HL-60/S4 treated with retinoic acid at 250 ng/mL for 4 days and 3 days (cell line): ENCODE measurements around the gene MINDY4.

Source experiments
- in situ Hi-C: fragments of 300-500 bp; cut with MboI; formaldehyde crosslinking; loops from 2 replicates; pipeline ENCODE4 v1.7.0; 2022; ENCODE audit warnings: low sequenced_read_pairs

Gene MINDY4

DNA sequence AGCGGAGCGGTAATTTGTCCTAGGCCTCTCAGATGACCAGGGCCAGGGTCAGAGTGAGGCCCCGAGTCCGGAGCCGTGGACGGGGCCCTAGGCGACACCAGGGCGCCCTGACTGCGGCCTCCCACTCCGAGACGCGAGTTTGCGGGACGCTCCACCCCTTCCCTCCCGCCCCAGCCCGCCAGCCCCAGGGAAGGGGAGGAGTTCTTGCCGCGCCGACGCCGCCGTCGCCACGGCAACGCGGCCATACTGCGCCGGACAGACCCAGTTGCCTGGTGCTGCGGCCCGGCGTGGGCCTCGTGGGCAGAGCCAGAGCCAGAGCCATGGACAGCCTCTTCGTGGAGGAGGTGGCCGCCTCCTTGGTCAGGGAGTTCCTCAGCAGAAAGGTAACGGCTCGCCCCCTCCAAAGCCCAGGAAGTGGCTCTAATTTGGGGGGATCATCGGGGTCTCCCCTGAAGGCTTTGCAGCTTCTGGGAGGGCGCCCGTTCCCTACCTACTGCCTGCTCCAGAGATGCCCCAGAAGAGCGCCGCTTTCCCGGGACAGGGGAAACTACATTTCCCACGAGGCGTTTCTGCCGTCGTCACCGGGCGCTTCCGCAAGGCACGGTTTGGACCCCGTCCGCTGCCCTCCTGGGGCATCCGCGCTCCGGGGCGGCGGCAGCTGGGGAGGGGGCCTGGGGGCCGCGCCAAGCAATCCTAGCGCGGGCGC, at the start of gene MINDY4:
MINDY4 (plus strand) TSS at position 244 of the 706 bp plus-strand sequence; CDS start at position 321, 77 bp downstream.
- in situ Hi-C loops, result no loop called here

DNA sequence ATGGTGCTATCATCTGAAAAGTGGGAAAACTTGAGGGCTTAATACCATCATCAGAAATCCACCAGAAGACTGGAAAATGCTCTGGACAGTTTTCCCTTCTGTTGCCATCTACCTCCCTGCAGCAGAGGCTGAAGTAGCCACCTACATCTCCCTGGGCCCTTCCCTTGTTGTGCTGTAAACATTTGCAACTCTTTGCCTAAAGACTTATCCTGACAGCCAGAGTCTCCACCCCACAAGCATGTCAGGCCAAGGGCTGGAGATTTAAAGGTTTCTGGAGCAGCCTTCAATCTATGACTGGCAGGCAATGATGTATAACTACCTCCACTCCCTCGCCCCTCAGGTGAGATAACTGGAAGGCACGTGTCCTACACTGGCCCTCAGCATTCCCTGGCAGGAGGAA, 49.0 kb upstream of the MINDY4 start:
- in situ Hi-C loops, result no loop called here

DNA sequence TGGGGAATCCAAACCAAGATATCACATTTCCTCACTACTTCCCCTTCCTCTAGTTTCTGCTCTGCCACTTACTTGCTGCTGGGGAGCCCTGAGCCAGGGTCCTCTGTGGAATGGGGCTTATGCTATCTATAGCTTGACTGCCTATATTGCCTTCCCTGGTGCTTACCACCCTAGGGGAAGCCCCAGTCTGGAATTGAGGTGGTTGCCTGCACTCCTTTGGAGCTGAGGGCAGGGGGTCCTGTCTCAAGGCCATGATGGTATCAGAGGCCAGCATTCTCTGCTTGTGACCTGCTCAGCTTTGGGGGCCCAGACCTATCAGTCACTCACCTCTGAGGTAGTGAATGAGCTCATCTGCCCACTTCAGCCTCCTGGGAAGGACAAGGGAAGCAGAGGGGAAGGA, 48.5 kb upstream of the MINDY4 start:
- in situ Hi-C loops, result no loop called here

DNA sequence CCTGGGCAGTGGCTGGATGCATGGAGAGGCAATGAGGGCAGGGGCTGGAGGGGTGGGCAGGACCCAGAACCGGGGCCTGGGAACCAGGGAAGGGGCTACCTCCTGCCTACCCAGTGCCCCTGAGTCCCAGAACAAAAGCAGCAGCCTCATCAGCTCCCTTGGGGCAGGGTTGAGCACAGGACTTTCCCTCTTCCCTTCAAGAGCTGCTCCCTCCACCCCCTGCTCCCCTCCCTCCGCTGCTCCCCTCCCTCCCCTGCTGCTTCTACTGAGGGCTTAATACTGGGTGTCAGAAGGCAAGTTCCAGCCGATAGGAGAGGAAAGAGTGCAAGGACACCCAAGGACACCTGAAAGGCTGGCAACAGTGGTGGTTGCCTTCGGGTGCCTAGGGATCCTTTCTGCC, 47.4 kb upstream of the MINDY4 start:
- in situ Hi-C loops, result no loop called here

DNA sequence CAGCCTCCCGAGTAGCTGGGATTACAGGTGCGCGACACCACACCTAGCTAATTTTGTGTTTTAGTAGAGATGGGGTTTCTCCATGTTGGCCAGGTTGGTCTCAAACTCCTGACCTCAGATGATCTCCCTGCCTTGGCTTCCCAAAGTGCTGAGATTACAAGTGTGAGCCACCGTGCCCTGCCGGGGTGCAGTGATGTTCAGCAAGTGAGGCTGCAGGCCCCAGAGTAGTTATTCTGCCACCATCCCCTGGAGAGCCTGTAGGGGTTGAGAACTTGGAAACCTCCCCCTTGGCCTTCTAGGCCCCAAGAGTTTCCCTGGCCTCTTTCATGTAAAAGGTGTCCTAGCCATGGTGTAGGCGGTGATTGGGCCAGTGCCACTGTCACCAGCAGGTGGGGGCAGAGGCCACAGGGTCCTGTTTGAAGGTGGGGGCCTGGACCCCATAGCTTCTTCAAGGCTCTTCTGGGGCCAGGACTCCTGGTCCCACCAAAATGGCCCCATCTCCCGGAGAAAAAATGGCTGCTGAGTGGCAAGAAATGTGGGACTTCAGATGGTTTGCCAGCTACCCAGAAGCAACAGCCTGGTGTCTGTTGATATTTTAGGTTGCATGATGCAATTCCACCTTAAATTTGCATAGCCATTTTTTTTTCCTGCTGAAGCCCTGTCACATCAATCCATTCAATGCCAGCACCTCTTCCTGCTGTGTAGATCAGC, 44.8 kb upstream of the MINDY4 start:
- in situ Hi-C loops, result no loop called here

DNA sequence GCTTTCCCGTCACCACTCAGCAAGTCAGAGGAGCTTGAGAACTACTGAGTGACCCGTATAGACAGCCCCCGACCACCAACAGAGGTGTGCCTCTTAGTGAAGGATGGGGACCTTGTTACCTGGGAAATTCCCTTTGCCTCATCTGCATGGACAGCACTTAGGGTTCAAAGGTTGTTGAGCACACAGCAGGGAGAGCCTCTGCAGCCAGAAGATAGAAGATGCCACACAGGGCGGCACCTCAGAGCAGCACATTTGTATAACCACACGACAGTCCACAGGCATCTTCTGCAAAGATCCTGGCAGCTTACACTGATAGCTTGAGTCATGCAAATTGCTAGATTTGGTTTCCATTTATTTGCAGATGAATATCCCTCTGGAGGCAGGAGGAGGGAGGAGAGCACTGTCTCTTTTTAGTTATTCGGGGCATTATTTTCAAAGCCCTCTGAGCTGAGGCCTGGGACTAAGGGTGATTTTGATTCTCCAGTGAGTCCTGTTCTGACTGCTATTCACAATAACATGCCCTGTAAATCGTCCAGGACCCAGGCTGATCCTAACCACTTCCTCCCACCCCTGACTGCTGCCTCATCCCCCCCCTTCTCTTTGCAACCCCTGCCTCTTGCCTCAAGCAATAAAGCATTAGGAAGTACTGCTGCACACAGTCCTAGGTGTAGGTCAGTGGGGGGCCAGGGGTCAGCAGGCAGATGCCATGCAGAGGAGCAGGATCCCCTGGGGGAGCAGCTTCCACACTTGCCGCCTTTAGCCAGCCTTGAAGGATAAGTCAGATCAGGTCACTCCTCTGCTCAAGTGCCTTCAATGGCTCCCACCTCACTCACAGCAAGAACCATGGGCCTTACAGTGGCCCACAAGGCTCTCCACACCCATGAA, 43.9 kb upstream of the MINDY4 start:
- in situ Hi-C loops, result no loop called here

DNA sequence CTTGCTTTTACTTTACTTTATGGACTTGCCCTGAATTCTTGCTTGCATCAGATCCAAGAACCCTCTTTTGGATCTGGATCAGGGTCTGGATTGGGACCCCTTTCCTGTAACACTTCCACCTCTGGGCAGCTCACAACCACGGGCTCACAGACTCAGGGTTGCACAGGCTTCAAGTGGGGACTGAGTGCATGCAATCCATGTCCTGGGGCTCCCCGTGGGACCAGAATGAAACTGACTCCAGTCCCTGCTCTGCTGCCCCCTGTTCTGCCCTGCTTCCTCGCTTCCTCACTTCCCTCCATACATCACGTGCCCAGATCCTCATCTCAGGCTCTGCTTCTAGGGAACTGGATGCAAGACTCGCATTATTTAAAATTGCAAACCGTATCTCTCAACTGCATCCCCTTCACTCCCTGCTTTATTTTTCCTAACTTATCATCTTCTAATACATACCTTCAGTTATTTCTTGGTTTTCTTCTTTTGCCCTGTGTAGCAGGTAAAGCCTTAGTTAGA, 42.6 kb upstream of the MINDY4 start:
- in situ Hi-C loops, result no loop called here

DNA sequence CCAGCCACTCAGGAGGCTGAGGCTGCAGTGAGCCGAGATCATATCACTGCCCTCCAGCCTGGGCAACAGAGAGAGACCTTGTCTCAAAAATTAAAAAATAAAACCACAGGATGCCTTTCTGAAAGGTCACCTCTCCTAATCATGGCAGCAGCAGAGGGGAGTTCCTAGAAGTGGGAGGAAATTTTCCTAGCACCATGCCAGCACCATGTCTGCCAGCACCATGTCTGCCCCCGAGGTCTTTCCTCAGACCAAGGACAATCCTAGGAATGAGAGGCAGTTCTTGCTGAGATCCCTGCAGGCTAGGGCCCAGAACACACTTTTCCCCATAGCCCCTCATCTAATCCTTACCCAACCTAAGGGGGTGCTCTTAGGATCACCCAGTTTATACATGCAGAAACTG, 41.6 kb upstream of the MINDY4 start:
- in situ Hi-C loops, result no loop called here

DNA sequence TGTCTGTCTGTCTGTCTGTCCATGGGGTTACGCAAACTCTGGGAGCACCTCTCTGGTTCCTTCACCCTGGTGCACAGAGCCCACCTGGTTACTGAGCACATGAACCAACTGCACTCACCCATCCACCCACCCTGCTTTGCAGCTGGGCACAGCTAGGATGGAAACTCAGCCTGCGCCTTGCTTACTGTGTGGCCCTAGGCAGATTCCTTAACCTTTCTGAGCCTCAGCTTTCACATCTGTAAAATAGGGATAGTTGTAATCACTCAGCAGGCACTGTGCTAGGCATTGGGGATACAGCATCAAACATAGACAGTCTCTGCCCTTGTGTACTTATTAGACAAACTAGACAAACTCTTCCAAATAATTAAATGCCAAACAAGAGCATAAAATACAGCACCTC, 41.1 kb upstream of the MINDY4 start:
- in situ Hi-C loops, result no loop called here

DNA sequence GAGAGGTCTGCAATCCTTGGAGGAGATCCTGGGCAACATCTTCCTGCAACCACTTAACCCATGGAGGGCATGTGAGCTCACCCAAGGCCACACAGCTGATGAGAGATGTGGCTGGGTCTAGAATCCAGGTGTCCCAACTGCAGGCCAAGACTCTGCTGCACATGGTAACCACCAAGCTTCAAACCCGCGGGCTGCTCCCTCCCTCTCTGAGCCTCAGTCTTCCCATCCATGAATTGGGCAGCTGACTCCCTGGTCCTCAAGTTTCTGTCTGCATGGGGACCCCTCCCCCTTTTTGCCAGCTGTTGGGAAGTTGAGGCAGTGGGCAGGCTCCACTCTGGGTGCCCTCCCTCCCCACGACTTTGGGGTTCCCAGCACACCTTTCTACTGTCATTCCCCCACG, 40.2 kb upstream of the MINDY4 start:
- in situ Hi-C loops, result no loop called here

DNA sequence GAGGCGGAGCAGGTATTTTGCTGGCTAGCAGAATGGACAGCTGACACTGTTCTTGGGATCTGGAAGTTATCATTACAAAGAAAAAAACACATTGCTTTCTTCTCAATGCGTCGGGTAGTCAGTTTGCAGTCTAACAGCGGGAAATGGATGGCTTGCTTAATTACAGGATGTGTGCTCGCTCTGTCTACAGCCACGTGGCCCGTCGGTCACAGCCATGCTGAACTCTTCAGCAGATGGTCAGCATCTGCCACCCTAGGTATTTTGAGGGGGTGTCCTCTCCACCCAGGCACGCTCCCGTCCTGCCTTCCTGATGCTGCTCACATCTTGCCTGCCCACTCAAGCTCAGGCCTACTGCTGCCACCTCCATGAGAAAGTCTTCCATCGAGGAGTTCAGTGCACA, 39.6 kb upstream of the MINDY4 start:
- in situ Hi-C loops, result no loop called here

DNA sequence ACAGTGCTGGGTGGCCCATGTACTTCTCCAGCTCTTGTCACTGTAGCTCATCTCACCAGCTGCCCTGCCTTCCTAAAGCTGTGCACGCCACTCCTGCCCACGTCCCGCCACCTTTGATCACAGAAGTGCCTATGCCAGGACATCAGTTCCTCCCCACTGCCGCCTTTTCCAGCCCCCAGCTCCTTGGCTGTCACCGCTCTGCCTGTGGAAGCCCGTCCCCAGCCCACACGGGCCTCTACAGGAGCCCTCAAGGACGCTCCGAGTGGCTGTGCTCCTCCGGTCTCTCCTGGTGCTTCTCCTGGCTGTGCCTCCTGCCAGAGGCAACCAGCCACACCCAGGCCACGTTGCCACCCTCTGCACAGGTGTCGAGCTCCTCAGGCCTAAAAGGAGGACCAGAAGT, 38.6 kb upstream of the MINDY4 start:
- in situ Hi-C loops, result no loop called here

DNA sequence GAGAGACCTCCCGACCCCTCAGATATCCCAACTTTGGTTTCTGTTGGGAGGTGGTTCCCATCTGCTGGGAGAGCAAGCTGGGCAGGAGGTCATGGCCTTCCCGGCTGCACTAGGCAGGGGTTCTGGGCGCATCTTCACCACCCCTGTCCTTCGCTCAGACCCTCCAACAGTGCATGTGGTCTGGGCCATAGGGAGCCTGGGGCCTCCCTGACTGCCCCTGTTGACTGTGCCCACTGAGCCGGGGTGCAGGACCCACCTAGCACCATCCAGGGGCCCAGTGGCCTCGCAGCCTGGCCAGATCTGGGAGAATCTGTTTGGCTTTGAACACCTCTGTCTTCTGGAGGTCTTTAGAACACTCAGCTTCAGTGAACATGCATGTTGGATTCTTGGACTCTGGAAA, 38.0 kb upstream of the MINDY4 start:
- in situ Hi-C loops, result no loop called here

DNA sequence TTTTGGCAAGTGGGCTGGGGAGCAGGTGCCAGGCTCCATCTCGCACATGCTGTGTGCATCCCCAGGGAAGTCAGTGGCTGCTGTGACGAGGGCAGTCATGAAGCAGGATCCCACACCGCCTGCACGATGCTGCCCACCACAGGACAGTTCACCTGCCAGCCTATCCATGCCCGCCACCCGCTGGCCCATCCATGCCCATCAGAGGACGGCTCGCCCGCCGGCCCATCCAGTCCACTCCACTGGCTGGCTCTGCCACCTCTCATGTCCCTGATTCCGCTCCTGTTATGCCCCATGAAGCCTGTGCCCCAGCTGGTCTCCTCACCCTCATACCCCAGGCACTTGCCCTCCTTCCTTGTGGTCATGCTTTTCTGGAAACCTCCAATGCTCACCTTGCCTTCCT, 37.5 kb upstream of the MINDY4 start:
- in situ Hi-C loops, result no loop called here

DNA sequence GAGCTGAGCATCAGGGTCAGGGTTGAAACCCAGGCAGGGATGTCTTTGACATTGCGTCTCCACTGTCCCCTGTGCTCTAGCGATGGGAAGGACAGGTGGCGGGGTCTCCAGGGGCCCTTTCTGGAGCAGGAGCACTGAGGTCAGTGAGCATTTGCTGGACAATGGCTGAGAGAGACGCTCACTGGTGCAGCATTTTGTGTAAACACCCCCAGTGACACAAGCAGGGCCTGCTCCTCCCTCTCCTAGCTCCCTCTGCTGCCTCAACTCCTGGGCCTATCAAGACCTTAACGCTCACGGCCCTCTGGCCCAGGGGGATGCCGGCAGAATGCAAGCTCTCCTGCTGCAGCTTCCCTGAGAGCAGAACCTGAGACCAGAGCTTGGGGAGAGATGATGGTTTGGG, 36.7 kb upstream of the MINDY4 start:
- in situ Hi-C loops, result no loop called here

DNA sequence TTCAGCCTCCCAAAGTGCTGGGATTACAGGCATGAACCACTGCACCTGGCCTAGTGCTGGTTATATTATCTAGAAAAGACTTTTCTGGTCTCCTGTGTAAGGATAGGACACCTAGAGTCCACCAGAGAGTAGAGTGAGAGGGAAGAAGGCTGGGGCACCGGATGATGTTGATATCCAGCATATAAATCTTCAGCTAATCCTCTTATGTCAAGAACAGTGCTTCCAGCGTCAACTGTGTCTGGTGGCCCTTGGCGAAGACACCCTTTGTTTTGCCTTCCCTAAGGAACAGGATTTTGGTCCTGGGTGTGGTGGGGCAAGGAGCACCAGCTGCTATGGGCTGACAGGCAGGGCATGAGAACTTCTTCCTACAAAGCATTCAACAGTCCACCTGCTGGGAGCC, 35.6 kb upstream of the MINDY4 start:
- in situ Hi-C loops, result no loop called here

DNA sequence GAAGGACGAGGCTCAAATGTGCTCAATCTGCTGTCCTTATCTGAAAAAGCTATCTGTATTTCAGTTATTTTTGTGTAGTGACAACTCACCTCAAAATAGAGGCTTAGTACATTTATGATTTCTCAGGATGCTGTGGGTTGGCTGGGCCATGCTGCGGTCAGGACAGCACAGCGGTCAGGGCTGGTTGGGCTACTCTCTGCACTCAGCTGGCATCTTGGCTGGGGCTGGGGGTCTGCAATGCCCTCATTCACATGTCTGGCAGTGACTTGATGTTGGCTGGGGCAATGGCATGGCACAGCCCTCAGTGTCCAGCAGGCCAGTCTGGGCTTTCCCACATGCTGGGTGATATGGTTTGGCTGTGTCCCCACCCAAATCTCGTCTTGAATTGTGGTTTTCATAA, 34.9 kb upstream of the MINDY4 start:
- in situ Hi-C loops, result no loop called here

DNA sequence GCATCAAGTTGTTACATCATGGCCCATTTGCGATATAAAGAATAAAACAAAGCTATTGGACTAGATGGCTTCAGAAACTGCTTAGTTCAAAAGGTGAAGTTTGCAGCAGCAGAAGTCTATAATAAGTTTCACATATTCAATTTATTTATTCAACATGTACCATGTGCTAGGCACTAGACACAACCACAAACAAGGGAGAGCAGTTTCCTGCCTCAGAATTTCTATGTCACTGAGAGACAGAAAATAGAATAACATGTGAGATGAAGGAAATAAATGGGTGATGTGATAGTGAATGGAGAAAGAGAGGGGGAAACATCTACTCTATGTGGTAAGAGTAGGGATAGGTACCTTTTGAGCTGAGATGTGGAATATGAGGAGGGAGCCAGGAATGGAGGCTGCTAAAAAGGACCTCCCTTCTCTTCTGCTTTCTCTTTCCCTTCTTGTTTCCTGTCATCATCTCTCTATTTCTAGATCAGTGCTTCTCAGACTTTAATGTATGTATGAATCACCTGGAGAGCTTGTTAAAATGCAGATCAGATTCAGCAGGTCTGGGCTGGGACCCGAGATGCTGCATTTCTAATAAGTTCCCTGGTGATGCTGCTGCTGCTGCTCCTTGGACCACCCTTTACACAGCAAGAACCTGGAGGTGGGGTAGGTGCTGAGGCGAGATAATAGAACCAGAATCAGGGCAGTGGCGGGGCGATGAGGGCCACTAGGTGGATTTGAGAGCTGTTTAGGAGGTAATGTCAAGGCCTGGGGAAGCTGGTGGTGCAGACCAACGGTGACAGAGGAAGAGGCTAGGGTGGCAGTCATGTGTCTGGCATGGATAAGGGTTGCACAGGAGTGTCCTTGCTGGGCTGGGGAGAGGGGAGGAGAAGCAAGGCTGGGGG, 32.9 kb upstream of the MINDY4 start:
- in situ Hi-C loops, result no loop called here

DNA sequence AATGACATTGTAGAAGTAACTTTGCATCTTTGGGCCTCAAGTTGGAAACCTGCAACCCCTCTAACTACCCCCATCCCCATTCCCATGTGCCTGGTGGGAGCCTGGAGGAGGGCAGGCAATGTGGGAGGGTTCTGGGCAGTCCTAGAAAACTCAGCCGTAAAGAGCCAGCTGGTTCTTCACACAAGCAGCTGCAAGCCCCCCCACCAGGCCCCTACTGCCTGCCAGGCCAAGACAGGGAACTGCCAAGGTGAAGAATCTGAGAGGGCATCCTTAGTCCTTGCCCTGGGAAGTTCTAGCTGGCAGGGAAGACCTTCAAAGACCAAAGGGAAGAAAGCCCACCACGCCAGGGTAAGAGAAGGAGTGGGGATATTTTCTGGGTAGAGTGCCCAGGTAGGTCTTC, 31.5 kb upstream of the MINDY4 start:
- in situ Hi-C loops, result no loop called here

DNA sequence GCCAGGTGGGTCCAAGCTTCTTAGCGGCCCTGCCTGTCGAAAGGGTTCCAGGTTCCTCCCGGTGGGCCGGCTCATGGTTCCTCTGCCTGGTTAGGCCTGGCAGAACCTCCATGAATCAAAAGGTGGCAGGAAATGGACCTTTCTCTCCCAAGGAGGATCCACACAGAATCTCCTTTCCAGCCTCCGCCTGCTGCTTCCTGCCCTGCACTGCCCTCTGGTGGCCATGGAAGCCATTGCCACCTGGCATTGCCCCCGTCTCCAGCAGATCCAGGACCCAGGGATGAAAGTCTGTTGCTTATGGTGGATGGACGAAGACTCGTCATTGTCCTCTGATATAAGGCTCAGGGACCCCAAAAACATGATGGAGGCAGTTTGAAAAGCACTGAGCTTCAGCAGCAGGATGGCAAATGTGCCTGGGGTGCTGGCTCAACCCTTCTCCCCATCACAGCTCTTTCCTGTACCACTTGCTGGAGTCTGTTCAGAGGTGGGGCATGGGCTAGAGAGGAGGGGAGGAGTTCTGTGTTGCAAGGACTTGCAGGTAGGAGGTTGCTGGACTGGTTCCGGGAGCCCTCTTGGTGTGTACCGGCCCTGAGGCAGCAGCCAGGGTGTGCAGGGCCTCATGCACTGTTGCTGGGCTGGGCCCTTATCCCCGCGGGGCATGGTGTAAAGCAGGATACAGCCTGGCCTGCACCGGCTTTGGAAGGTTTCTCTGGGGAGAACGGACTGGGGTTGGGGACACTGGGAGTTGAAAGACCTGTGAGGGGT, 30.6 kb upstream of the MINDY4 start:
- in situ Hi-C loops, result no loop called here
